ENCODE data around the gene FGD3.
"Not testable (repeated sequence)": the region's sequence is repeated elsewhere in the genome, so short reads cannot be mapped to it uniquely, and the experiment has no call there.

FGD3 gene

GRCh38 chr9:92947268-92948037, at the start of gene FGD3:
FGD3 (plus strand) TSS chr9:92947523; CDS start chr9:92976257, 28,734 bp downstream.
- DNase-seq (ENCODE audit: low spot score) = no peak

- not testable (repeated sequence) for DNase-seq (ENCODE audit: low spot score)
Observed at GRCh38 chr9:92905137-92905536, 42.2 kb upstream of the FGD3 start.

GRCh38 chr9:92911511-92912475, 35.5 kb upstream of the FGD3 start:
- no peak for DNase-seq (ENCODE audit: low spot score)

GRCh38 chr9:92917176-92917800, 30.0 kb upstream of the FGD3 start:
- DNase-seq (ENCODE audit: low spot score) = no peak

- DNase-seq (ENCODE audit: low spot score) = no peak
Observed at GRCh38 chr9:92920437-92920836, 26.9 kb upstream of the FGD3 start.

- no peak for DNase-seq (ENCODE audit: low spot score)
Observed at GRCh38 chr9:92931606-92932005, 15.7 kb upstream of the FGD3 start.

- DNase-seq (ENCODE audit: low spot score) = peak; percentile 38
Observed at GRCh38 chr9:92934321-92934720, 13.0 kb upstream of the FGD3 start.

- no peak for DNase-seq (ENCODE audit: low spot score)
Observed at GRCh38 chr9:92938025-92938424, 9.3 kb upstream of the FGD3 start.

- DNase-seq (ENCODE audit: low spot score) = no peak
Observed at GRCh38 chr9:92941861-92942260, 5.5 kb upstream of the FGD3 start.

- no peak for DNase-seq (ENCODE audit: low spot score)
Observed at GRCh38 chr9:92942688-92943616, 4.4 kb upstream of the FGD3 start.

GRCh38 chr9:92944921-92945320, 2.4 kb upstream of the FGD3 start:
- no peak for DNase-seq (ENCODE audit: low spot score)

- no peak for DNase-seq (ENCODE audit: low spot score)
Observed at GRCh38 chr9:92945796-92946195, 1.5 kb upstream of the FGD3 start.

- DNase-seq (ENCODE audit: low spot score) = no peak
Observed at GRCh38 chr9:92948038-92948534, 763 bp downstream of the FGD3 start.

- no peak for DNase-seq (ENCODE audit: low spot score)
Observed at GRCh38 chr9:92948632-92949031, 1.3 kb downstream of the FGD3 start.

- DNase-seq (ENCODE audit: low spot score) = no peak
Observed at GRCh38 chr9:92949266-92949982, 2.1 kb downstream of the FGD3 start.

- DNase-seq (ENCODE audit: low spot score) = no peak
Observed at GRCh38 chr9:92950359-92950955, 3.1 kb downstream of the FGD3 start.

GRCh38 chr9:92952906-92953610, 5.7 kb downstream of the FGD3 start:
- DNase-seq (ENCODE audit: low spot score) = no peak

GRCh38 chr9:92954049-92954861, 6.9 kb downstream of the FGD3 start:
- DNase-seq (ENCODE audit: low spot score) = no peak

GRCh38 chr9:92954886-92955285, 7.6 kb downstream of the FGD3 start:
- no peak for DNase-seq (ENCODE audit: low spot score)
